Body of pancreas (tissue), 4 donors: ENCODE data around the gene ZNF341.

Experiments used
- CTCF ChIP-seq, 7 experiments: fragments of 450-650 bp in 4 of 7; fragments of 200-600 bp in 3 of 7; sonication (generic) in 3 of 7; IDR thresholded peaks; one replicate each; pipeline ENCODE4 v1.5.1; 2016 to 2019; ENCODE audit warnings: antibody characterized with exemption in 7 of 7
- POLR2A ChIP-seq, 3 donors: fragments of 450-650 bp; IDR thresholded peaks; one replicate each; pipeline ENCODE4 v1.6.1; 2016; ENCODE audit warnings: antibody characterized with exemption in 3 of 3, mild to moderate bottlenecking in 2 of 3

DNA sequence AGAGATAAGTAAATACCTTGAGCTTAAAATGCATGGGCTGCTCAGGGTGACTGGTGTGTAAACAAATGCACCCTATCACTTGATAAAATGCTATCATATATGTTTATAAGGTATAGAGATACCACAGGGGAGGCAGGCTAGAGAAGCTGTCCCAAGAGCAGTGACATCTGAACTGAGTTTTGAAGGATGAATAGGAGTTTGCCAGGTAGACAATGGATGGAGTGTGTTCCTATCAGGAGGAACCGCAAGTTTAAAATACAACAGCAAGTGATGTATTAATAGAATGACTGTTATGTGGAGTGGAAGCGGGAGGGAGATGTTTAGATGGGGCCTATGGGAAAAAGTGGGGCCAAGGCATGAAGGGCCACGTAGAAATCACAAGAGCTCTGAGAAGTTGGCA, 40.6 kb downstream of the ZNF341 start:
- TF ChIP-seq CTCF (IDR thresholded peaks at IDR 0.05) (no peak), POLR2A (IDR thresholded peaks at IDR 0.05) (no peak)
